Epithelial cell of prostate (primary cell): ENCODE results near the gene TACR1.
"Not testable (repeated sequence)": the region's sequence is repeated elsewhere in the genome, so short reads cannot be mapped to it uniquely, and the experiment has no call there.

Experiments
- DNase-seq: peaks from one replicate; pipeline ENCODE4 v3.0.0-alpha.2; 2011; ENCODE audit warnings: low read depth, low spot score
- H3K27ac ChIP-seq: fragments of 450-650 bp; 2 replicates; pipeline ENCODE4 v1.5.1; 2017; ENCODE audit warnings: mild to moderate bottlenecking

TACR1 gene

DNA sequence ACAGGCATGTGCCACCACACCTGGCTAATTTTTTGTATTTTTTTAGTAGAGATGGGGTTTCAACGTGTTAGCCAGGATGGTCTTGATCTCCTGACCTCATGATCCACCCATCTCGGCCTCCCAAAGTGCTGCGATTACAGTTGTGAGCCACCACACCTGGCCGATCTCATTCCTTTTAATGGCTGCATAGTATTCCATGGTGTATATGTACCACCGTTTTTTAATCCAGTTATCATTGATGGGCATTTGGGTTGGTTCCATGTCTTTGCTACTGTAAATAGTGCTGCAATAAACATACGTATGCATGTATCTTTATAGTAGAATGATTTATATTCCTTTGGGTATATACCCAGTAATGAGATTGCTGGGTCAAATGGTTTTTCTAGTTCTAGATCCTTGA lies 51.4 kb downstream of the TACR1 start:
- not testable (repeated sequence) for DNase-seq, H3K27ac ChIP-seq

DNA sequence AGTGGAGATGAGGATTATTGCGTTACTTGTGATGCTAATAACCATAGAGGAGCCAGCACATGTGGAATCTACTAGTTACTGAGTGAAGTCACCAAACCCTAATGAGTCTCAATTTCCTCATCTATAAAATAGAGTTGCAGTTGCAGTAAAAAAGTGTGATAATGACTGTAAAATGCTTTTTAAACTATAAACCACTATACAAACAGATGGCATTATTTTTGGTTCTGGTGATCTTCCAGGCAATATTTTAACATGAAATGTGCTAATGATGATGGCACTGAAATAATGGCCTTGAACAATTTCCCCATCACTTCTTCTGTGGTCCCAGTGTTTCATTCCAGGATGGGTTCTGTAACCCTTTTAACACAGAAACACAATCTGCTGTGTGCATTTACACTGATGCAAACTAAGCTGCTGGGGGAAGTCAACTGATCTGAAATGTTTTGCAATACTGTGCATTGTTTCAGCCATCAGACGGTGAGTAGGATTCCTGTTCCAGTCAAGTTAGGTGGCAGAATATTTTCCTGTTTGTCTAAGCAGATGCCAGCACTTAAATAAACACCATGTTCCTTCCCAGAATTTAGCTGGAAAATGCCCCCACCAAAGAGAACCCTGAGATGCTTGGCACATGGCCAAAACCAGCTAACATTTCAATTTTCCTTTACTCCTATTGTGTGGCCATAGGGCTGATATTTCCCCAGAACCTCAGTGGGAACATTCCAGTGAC lies 52.6 kb downstream of the TACR1 start:
- H3K27ac ChIP-seq: no peak overlapping the region
- no peak for DNase-seq

DNA sequence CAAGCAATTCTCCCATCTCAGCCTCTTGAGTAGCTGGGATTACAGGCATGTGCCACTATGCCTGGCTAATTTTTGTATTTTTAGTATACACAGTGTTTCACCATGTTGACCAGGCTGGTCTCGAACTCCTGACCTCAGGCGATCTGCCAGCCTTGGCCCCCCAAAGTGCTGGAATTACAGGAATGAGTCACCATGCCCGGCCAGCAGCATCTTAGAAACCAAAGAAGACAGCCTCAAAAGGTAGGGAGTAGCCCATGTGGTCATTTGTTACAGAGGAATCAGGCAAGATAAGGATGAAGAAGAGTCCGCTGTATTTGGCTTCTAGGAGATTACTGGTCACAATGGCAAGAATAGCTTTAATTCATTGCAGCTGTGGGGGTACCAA lies 53.1 kb downstream of the TACR1 start:
- not testable (repeated sequence) for H3K27ac ChIP-seq, DNase-seq

DNA sequence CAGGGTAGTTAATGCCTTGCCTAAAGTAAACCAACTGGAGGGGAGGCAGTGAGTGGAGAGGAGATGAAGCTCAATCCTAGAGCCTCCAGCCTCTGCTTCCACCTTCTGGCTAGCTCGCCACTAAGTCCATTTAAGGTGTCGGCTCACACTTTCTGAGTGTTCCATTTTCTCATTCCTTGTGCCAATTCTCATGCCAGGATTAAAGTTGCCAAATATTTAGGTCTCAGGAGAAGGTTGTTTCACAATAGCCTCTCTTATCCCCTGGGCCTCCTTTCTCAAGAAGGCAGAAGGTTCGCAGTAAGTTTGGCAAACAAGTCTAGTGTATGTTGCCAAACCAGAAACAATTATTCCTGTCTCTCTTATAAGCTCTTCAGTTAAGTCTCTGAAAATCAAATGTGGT lies 57.2 kb downstream of the TACR1 start:
- no peak overlapping the region for H3K27ac ChIP-seq
- no peak for DNase-seq

DNA sequence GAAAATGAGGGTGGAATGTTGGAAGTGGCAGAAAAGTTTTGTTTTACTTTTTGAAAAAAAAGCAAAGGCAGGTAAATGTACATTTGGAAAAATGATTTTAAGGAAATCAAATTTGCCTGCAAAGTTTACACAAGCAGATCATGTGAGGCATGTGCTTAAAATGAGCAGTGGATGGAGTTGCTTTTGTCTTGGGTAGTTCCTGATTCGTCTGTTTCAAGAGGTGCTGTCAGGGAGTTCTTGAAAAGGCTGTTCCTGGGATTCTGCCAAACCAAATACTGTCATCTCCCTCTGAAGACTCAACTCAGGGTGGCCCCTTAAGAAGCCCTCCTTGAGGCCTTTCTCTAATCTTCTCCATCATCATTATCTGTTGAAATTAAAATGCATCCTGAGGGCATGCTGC lies 59.0 kb downstream of the TACR1 start:
- H3K27ac ChIP-seq: no peak overlapping the region
- DNase-seq: no peak

DNA sequence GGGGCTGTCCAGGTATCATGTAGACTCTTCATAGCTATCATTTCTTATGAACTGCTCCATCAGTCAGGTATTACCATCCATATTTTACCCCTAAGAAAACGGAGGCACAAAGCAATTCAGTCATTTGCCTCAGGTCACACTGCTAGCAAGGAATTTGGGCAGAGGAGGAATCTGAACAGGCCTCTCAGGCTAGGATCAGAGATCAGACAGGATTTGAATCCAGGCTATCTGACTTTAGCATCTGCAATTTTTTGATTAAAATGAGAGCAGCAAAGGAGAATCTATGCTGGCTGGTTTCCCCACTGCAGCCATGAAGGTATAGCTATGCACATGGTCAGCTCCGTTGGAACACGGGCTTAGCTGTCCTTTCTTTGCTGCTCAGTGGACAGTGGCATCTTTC lies 60.1 kb downstream of the TACR1 start:
- DNase-seq: no peak
- H3K27ac ChIP-seq: no peak overlapping the region

DNA sequence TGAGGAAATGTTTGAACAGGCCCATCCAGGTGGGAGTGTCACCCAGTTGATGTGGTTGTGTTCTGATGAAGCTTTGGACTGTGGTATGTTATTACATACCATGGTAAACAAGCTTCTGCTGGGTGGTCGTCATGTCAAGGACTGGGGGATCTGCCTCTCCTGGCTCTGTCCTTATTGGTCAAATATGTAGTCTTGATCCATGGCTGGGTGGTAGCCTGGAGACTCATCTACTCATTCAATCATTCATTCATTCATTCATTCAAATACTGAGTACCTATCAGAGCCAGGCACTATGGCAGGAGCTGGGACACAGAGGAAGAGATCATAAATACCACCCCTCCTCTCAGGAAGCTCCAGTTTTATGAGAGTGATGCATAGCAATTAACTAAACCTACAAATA lies 60.8 kb downstream of the TACR1 start:
- no peak overlapping the region for H3K27ac ChIP-seq
- no peak for DNase-seq

DNA sequence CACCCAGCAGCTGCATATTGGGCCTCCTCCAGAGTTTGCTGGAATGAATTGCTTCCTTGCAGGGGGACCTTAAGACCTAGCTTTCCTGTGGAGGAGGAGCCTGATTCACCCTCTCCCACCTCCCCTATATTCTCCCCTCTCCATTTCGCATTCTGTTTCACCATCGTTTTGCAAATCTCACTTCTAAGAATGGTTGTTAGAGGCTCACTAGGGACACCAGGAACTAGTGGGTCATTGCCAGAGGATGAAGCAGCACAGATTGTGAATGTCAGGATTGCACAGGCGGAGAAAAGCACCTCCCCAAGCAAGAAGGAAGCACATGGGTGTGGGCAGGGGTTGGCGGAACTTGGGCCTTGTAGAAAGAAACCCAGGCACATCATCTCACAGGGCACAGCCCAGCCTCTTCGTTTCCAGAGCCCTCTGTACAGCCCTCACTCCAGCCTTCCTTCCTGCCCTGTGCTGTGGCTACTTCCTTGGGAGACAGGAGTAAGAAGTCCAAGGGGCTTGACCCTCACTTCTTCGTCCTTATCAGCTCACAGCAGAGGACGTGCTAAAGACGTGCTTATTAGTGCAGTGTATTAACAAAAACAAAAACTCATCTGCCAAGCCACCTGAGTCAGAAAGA lies 63.4 kb downstream of the TACR1 start:
- H3K27ac ChIP-seq: no peak overlapping the region
- DNase-seq: no peak

DNA sequence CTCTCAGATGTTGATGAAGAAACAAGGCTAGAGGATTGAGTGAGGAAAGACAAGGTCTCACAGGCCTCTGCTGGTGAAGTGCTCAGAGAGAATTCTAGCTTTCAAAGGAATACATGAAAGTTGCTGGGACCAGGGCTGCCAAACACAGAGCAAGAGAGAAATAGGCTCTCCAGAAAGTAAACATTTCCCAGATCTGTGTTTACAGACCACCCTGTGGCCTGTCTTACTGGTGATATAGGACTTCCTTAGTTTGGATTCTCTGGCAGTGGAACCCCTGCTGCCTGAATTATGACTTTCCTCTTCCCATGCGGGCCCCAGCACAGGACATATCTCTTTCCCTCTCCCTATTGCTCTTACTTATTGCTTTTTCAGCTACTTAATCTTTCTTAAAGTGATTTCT lies 64.5 kb downstream of the TACR1 start:
- H3K27ac ChIP-seq: no peak overlapping the region
- DNase-seq: no peak

DNA sequence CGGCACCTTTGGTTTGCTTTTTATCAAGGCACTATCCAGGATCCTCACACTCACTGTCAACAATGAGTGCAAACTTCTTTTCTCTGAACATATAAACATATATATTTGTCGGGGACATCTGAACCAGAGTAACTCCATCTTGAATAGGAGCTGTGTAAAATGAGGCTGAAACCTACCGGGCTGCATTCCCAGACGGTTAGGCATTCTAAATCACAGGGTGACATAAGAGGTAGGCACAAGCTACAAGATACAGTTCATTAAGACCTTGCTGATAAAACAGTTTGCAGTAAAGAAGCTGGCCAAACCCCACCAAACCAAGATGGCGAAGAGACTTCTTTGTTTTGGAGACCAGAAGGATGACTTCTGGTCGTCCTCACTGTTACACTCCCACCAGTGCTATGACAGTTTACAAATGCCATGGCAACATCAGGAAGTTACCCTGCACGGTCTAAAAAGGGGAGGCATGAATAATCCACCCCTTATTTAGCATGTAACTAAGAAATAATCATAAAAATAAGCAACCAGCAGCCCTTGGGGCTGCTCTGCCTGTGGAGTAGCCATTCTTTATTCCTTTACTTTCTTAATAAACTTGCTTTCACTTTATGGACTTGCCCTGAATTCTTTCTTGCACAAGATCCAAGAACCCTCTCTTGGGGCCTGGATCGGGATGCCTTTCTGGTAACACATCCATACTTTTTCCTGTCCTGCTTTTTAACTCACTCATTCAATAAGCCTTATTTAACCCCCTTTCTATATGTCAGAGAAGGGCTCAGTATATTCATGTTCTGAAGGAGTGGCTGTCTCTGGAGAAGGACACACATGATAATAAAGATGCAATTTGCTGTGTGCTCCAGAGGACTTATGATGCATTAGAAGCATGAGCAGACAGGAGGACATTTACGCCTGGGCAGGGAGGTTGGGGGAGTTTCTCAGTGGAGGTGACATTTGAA lies 65.4 kb downstream of the TACR1 start:
- no peak overlapping the region for H3K27ac ChIP-seq
- DNase-seq: no peak

DNA sequence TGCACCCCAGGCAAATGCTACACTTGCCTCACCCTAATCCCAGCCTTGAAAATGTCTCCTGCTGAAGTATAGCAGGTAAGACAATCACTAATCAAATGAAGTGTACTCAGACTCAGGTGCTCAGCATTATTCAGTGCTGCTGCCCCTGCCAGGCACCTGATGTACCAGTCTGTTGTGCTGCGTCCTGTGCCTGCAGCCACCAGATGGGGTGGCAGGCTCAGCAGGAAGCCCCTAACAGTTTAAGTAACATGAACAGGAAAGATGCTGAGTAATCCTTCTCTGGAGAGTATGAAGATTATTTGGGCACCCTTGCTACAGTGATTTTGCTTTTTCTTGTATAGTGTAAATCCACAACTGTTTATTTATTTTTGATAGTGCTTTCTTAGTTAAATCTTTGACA lies 69.1 kb downstream of the TACR1 start:
- no peak for DNase-seq
- H3K27ac ChIP-seq: no peak overlapping the region

DNA sequence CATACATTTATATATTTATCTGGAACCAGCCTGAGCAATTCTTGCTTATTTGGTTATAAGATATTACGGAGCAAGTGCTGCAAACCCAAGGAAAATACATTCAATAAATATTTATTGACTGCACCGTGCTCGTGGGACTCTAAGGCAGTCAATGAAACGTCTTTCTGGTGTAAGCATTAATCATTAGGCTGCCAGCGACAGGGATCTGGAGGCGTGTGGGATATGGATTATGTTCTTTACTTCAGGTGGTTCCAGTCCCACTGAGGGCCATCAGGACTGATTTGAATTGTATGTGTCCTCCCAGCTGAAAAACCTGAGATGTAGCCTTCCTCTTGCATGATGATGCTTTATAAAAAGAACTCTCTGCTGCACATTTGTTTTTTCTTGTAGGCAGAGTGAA lies 75.4 kb downstream of the TACR1 start:
- DNase-seq: no peak
- no peak overlapping the region for H3K27ac ChIP-seq

DNA sequence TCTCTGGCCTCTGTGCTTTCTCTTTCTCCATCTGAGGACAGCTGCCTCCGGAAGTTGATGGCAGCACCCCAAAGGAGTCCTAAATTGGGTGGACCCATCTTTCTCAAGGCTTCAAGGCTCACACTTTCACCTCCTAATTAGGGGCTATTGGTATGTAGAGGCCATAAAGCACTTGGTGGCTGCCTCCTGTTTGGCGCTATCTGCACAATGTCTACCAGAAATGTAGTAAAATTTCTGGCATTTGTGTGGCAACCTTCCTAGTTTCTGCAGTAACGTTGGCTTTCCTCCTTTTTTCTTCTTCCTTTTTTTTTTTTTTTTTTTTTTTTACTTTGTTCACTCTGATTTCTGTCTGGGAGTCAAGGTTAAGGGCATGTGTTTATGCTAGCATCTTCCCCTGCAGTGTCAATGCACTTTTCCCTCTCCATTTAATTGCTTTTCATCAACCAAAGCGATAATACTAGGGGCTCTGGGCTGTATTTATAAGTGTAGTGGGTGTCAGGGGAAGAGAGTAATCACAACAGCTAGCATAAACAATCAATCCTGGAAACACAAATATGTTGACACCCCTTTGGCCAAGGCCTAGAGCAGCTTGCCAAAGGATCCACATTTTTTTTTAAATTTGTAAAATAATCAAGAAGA lies 86.0 kb downstream of the TACR1 start:
- DNase-seq: no peak
- no peak overlapping the region for H3K27ac ChIP-seq

DNA sequence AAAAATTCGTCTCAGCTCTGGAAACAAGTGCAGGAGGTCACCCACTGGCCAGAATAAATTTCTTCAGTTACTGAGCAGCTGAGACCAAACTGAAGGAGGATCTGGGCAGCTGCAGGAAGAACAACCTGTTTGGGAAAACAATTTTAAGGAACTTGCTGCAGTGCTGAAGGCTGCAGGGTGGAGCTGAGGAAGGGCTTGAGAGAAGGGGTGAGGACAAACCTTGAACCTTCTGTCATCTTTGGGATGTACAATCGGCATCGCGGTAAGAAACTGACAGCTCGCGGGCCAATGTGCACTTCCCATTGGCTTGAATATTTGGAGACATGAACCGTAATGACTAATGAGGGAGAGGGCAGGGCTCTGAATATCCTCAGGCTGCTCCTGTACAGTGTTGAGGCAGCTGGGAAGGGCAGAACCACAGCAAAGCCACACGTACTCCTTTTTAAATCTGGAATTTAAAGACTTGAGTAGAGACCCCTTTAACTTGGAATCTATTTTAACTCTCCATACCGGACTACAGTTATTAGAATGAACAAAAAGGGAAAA lies 90.3 kb downstream of the TACR1 start:
- no peak for DNase-seq
- H3K27ac ChIP-seq: no peak overlapping the region

DNA sequence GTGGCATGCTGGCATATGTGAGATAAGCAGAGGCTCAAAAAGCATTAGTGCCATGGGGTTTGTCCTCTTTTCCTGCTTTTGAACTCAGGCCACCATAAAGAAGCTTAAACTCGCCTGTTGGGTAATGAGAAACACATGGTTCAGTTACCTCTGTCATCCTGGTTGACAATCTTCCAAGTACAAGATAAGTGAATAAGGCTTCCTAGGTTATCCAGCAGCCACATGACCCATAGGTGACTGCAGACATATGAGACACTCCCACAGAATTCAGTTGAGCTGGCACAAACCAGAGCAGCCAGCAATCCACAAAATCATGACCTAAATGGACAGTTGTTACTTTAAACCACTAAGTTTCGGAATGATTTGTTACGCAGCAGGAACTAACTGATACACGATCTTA lies 97.3 kb downstream of the TACR1 start:
- H3K27ac ChIP-seq: no peak overlapping the region
- DNase-seq: no peak

DNA sequence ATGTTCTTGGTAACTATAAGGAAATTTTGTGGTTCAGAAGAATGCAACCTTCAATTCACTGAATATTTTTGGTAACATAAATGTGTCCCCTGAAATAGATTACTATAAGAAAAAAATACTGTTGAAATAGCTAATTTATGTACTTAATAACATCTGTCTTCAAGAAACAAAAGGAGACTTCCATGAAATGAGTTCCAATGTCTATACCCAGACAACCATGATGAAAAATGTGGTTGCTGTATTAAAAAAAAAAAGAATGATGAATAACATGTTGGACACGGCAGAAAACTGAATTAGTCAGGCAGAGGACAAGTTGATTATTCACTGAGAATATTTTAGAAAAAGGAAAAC lies 98.5 kb downstream of the TACR1 start:
- no peak for DNase-seq
- H3K27ac ChIP-seq: peak overlapping the region; percentile 40

DNA sequence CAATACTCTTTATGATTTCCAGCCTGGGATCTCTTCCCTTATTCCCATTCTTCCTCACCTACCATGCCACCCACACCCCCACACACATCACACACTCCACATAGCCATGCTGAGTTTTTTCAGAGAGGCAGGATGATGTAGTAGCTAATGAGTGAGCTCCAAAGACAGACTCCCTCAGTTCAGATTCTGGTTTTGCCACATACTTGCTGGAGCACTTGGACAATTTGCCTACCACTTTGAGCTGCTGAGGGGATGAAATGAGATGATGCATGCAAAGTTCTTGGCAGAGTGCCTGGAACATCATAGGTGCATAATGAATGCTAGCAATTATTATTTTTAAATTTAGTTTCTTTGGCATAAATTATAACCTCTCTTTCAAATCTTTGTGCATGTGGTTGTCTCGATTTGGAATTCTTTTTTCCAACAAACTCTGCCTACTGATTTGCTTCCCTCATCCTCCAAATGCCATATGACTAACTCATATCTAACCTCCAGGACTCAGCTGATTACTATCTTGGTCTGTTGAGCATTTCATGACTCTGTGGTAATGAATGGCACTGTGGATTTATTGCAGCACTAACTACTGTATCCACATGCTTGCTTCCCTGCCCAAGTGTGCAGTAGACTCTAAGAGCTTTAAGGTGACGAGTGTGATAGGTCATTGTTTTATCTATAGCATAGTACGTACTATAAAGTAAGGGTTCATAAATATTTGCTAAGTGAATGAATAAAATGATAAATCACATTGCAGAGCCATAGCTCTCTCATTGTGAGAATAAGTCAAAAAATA lies 99.1 kb downstream of the TACR1 start:
- H3K27ac ChIP-seq: peak overlapping the region; percentile 40
- DNase-seq: peak; percentile 63

DNA sequence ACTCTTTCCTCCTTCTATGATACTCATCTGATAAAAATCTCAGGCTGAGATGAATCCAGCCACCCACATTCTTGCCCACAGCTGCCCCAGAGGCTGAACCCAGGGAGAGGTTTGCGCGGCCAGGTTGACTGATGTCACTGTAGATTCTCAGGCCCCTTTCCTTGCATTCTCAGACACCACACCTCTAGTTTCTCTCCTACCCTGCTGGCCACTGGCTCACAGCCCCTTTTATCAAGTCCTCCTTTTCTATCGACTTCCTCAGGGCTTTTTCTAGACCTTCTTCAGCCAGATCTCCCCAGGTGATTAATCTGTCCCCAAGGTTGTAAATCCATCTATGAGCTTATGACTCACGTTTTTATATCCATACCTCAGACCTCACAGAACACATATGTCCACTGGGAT lies 99.8 kb downstream of the TACR1 start:
- H3K27ac ChIP-seq: peak overlapping the region; percentile 40
- no peak for DNase-seq

DNA sequence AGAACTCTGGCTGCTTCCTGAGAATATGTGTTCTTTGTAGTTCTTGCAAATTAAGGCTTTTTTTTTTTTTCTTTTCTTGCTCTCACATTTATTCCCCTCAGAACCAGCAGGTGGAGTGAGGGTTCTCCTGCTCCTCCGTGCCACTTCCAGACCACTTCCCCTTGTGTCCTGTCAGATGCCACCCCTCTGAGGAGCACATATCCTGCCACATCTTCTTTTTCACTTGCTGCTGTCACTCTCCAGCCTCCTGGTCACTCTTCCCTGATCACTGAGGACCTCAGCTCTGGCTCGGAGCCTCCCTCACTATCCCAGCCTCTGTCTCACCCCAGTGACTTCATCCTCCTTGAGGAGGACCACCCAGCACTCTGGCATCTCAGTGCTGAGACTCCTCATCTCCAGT lies 100.5 kb downstream of the TACR1 start:
- no peak for DNase-seq
- H3K27ac ChIP-seq: no peak overlapping the region

DNA sequence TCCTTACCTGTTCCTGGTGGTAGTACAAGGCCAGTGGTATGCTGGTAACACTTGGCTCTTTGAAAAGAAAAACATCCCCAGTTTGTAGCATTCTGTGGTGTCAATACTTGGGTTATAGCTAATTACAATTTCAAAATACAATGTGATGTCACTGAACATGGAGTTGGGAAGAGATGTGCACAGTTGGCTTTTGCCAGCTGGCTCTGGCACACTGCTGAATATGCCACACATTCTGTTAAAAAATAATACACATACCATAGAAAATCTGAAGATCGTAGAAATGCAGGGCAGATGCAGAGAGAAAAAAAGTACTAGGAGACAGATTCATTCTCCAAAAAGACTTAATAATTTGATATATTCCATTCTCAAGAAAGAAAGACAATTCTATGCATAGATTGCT lies 101.5 kb downstream of the TACR1 start:
- DNase-seq: no peak
- no peak overlapping the region for H3K27ac ChIP-seq
